Measurements from ENCODE around the gene S100Z.
"Not testable (repeated sequence)": the region's sequence is repeated elsewhere in the genome, so short reads cannot be mapped to it uniquely, and the experiment has no call there.

The S100Z gene

DNA sequence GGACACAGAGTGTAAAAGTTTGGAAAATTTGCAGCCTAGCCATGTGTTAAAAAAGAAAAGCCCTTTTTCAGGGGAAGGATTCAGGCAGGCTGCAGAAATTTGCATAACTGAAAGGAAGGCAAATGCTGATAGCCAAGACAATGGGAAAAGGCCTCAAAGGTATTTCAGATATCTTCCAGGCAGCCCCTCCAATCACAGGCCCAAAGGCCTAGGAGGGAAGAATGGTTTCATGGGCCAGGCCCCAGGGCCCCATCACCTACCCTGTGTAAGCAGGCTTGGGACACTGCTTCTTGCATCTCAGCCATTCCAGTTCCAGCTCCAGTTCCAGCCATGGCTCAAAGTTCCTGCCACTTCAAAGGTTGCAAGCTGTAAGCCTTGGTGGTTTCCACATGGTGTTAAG, 4.8 kb downstream of the S100Z start:
- Mint-ChIP-seq H3K4me1 (peaks cover 16% of the 10 kb centered on the region), H3K27me3 (ENCODE audit: low read depth, poor library complexity) (peaks cover 12% of the 10 kb centered on the region)

DNA sequence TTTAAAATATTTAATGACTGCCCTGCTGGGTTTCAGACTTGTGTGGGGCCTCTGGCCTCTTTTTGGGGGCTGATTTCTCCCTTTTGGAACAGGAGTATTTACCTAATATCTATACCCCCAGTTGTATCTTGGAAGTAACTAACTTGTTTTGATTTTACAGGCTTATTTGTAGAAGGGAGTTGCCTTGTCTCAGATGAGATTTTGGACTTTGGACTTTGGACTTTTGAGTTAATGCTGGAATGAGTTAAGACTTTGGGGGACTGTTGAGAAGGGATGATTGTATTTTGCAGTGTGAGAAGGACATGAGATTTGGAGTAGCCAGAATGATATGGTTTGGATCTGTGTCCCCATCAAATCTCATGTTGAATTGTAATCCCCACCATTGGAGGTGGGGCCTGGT, 5.7 kb downstream of the S100Z start:
- not testable (repeated sequence) for H3K4me3 Mint-ChIP-seq; DNase-seq; H3K27ac Mint-ChIP-seq; H3K9me3 Mint-ChIP-seq; H3K36me3 Mint-ChIP-seq (ENCODE audit: low read depth)
- Mint-ChIP-seq H3K4me1 (peaks cover 10% of the 10 kb centered on the region), H3K27me3 (ENCODE audit: low read depth, poor library complexity) (peaks cover 12% of the 10 kb centered on the region)

More for the DNA sequence above, 4.8 kb downstream of the S100Z start:
- Mint-ChIP-seq H3K36me3 (ENCODE audit: low read depth) (no peaks in the 10 kb centered on the region), H3K27ac (no peak overlapping the region), H3K9me3 (peaks cover 7% of the 10 kb centered on the region), H3K4me3 (no peak overlapping the region)
- no peak for TF ChIP-seq CTCF (IDR thresholded peaks at IDR 0.05)
- no peak for DNase-seq

GRCh38 chr5:76855961-76856360, 6.1 kb downstream of the S100Z start:
- peaks cover 7% of the 10 kb centered on the region for H3K9me3 Mint-ChIP-seq
- no peaks in the 10 kb centered on the region for H3K36me3 Mint-ChIP-seq (ENCODE audit: low read depth)
- no peak overlapping the region for H3K4me3 Mint-ChIP-seq
- peaks cover 12% of the 10 kb centered on the region for H3K27me3 Mint-ChIP-seq (ENCODE audit: low read depth, poor library complexity)
- no peak for DNase-seq
- no peak for TF ChIP-seq CTCF (IDR thresholded peaks at IDR 0.05)
- no peak overlapping the region for H3K27ac Mint-ChIP-seq
- H3K4me1 Mint-ChIP-seq = peaks cover 5% of the 10 kb centered on the region

- not testable (repeated sequence) for H3K36me3 Mint-ChIP-seq (ENCODE audit: low read depth); H3K9me3 Mint-ChIP-seq; H3K4me1 Mint-ChIP-seq; H3K4me3 Mint-ChIP-seq; H3K27ac Mint-ChIP-seq; DNase-seq
- peaks cover 12% of the 10 kb centered on the region for H3K27me3 Mint-ChIP-seq (ENCODE audit: low read depth, poor library complexity)
Measured at GRCh38 chr5:76856800-76857199, 7.0 kb downstream of the S100Z start.

- no peak for DNase-seq
- Mint-ChIP-seq H3K27me3 (ENCODE audit: low read depth, poor library complexity) (peaks cover 8% of the 10 kb centered on the region), H3K9me3 (no peaks in the 10 kb centered on the region), H3K36me3 (ENCODE audit: low read depth) (no peaks in the 10 kb centered on the region), H3K4me1 (peaks cover 6% of the 10 kb centered on the region), H3K4me3 (no peak overlapping the region), H3K27ac (no peak overlapping the region)
- no peak for TF ChIP-seq CTCF (IDR thresholded peaks at IDR 0.05)
Measured at GRCh38 chr5:76859591-76860247, 9.9 kb downstream of the S100Z start.

GRCh38 chr5:76861612-76862011, 11.8 kb downstream of the S100Z start:
- no peak for TF ChIP-seq CTCF (IDR thresholded peaks at IDR 0.05)
- Mint-ChIP-seq H3K27ac (no peak overlapping the region), H3K36me3 (ENCODE audit: low read depth) (no peaks in the 10 kb centered on the region), H3K27me3 (ENCODE audit: low read depth, poor library complexity) (peaks cover 8% of the 10 kb centered on the region), H3K4me3 (no peak overlapping the region), H3K4me1 (peaks cover 6% of the 10 kb centered on the region), H3K9me3 (no peaks in the 10 kb centered on the region)
- no peak for DNase-seq

- H3K9me3 Mint-ChIP-seq = no peaks in the 10 kb centered on the region
- peaks cover 6% of the 10 kb centered on the region for H3K4me1 Mint-ChIP-seq
- H3K27me3 Mint-ChIP-seq (ENCODE audit: low read depth, poor library complexity) = peaks cover 4% of the 10 kb centered on the region
- H3K27ac Mint-ChIP-seq = no peak overlapping the region
- H3K36me3 Mint-ChIP-seq (ENCODE audit: low read depth) = no peaks in the 10 kb centered on the region
- no peak overlapping the region for H3K4me3 Mint-ChIP-seq
- no peak for DNase-seq
- no peak for TF ChIP-seq CTCF (IDR thresholded peaks at IDR 0.05)
Measured at GRCh38 chr5:76863001-76863400, 13.2 kb downstream of the S100Z start.

All from nephron progenitor cell (in vitro differentiated cells).